ENCODE measurements around the gene FAM83C.

FAM83C gene

DNA sequence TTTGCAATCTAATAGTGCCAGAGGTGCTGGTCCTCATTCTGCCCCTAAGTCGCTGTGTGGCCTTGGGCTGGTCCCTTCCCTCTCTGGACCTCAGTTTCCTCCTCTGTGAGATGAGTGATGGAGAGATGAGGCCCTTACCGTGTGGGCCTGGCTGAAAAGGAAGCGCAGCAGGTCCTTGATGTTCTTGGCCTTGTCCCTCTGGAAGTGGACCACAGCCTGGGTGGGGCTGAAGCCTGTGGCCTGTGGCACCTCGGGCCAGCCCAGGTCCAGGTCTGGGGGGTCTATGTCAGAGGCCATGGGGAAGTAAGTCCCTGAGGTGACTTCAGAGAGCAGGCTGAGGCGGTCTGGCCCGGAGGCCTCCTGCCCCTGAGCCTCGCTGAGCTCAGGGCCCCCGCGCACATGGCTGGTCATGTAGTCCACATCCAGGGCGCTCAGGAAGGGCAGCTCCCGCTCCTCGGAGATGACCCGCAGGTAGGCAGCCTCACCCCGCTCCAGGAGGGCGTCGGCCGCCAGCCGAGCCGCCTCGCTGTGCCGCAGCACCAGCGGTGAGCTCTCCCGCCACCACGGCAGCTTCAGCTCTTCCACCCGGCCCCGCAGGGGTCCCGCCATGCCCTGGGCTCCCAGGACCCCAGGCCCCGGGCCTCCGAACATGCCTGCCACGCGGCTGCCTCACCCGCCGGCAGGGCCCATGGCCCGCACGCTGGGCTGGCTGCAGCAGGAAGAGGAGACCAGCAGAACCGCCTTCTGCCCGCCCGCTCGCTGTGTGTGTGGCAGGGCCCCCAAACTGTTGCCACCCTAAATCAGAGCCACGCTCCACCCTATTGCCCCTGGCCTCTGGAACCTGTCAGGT, at the start of gene FAM83C:
Gene FAM83C, minus strand, starts transcription at position 772 of the 850 bp plus-strand sequence. Its CDS starts 121 bp downstream, at position 651.
- DNase-seq, result no peak

DNA sequence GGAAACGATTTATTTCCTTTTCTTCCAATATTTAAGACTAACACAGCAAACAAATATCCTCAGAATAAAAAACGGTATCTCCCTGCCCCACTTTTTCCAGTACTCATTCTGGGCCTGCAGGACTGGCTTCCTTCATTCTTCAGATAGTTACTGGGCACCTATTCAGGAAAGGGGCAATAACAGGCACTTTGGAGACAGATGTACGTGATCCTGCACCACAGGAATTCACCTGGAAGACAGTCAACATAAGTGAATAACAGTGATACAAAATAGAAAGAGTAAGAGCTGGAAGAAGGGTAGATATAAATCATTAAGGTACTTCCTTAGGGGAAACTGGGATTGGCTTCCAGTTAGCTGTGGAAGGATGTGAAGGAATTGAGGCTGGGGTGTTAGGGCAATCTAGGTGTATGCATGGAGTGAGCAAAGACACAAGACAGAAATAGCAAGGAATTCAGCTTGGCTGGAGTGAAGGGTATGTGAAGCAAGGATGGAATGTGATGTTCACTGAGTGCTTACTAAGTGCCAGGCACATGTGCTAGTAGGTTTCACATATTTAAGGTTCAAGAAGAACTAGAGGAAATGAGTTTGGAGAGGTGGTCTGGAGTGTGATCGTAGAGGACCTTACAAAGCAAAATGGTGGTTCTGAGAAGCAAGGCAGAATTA, 49.3 kb upstream of the FAM83C start:
- no peak for DNase-seq

DNA sequence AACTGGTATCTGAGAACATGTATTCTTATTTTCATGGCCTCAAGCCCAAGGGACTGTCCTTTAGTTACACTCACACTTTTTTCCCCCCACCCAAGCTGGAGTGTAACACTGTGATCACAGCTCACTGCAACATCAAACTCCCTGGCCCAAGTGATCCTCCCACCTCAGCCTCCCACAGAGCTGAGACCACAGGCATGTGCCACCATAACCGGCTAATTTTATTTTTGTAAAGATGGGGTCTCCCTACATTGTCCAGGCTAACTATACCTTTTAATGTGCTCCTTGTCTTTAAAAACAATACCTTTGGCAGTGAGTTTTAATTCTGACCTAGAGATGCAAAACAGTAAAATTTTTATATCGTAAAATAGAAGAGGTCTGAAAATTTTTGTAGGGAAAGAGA, 48.2 kb upstream of the FAM83C start:
- no peak for DNase-seq

GRCh38 chr20:35339636-35340035, 47.4 kb upstream of the FAM83C start:
- no peak for DNase-seq

GRCh38 chr20:35339007-35339406, 46.8 kb upstream of the FAM83C start:
- DNase-seq, result no peak

GRCh38 chr20:35334311-35335101, 42.3 kb upstream of the FAM83C start:
- DNase-seq, result no peak

DNA sequence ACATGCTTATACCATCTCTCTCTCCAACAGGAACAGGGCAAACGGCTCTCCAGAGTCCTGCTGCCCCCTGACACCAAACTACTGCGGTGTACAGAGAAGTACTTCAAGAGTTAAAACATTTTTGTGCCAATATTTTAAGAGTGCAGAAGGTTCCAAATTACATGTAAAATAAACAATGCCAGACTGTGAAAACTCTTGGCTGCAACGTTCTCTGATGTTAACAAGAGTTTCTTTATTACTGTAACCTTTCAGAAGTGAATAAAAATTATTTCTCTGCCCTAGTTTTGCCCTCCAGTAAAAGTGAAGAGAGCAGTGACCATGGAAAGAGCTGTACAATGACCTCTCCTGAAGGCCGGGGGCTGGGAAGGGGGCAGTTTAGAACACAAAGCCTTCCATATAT, 41.4 kb upstream of the FAM83C start:
- no peak for DNase-seq

GRCh38 chr20:35332540-35333200, 40.4 kb upstream of the FAM83C start:
- DNase-seq, result no peak

GRCh38 chr20:35329435-35330139, 37.4 kb upstream of the FAM83C start:
- DNase-seq, result no peak

- DNase-seq, result no peak
Observed at GRCh38 chr20:35328689-35329088, 36.5 kb upstream of the FAM83C start.

- DNase-seq, result no peak
Observed at GRCh38 chr20:35328095-35328685, 36.0 kb upstream of the FAM83C start.

DNA sequence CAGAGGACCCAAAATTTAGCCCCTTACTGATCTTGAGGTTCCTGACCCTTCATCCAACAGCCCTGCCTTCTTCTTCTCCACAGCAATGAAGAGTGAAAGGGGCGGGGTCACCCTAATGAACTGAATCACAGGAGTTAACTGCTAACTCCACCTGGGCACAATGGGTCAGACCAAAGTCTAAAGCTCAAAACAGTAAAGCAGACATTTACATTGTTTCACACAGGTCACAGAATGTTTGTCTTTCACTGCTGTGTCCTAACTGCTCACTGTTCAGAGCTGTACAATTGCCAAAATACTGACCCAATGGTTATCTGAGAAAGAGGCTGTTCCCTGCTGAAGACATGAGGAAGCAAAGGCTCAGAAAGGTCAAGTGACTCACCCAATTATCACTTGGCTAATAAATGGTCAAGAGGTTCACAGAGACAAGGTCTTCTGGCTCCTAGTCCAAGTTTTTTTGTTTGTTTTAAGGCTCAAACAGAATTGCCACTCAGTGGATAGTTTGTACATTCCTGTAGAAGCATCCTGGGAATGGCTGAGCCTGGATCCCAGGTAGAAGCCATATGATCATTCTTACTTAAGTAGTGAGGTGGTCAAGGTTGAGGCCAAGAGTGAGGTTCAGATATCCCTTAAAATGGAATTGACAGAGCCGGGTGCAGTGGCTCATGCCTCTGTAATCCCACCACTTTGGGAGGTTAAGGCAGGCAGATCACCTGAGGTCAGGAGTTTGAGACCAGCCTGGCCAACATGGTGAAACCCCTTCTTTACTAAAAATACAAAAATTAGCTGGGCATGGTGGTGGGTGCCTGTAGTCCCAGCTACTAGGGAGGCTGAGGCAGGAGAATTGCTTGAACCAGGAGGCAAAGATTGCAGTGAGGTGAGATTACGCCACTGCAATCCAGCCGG, 35.1 kb upstream of the FAM83C start:
- no peak for DNase-seq

DNA sequence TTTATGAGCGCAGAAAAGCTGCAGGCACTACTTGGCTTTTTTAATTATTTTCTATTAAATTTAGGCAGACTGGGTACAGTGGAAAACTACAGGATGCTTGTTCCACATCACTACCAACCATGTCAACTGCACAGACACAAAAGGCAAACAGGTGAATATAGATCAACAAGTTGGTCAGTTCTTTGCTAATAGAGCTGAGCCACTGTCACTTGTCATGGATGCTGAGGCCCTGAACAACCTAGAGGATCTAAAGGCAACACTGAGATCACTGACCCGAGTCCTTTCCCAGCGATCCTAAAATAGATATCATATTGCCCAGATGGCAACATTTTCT, 34.5 kb upstream of the FAM83C start:
- DNase-seq, result no peak

DNA sequence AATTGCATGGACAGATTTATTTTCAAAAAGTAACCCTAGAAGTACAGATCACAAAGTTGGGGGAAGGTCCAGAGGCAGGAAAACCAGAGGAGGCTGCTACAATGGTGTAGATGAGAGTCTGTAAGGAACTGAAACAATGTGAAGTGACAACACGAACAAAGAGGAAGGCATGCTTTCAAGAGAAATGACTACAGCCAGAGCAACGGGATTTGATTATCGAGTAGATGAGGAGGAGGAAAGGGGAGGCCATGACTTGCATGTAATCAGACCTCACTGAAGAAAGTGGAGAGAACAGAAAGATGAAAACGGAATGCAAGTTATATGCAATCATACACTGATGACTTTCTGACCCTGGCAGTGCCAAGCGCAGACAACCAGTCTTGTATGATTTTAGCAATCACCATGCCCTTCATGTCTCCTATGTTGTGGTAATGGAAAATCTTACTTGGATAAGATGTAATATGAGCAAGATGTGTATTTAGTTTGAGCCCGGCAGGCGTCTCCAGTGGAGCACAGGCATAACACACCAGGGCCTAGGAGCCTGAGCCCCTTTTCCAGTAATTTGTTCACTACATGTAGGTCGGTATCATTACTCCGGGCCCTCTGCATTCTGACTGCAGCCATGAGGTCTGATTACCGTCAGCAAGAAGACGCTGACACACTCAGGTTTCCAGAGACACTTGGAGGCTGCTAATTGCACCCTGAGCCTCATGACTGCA, 34.0 kb upstream of the FAM83C start:
- DNase-seq, result no peak

DNA sequence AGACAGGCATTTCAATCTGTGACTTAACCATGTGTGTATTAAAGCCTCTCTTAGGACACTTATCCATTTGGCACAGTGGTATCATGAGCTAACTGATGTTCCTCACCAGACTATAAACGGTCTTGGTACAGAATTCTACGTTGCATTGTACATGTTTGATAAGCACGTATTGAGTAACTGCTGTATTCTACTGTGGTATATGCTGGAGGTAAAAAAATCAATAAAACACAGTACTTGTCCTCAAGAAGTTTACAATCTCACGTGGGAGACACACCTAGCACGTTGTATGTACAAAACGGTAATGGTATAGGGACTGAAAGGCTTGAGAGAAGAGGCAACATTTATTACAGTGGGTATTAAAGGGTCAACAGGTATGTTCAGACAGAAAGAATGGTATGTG, 33.2 kb upstream of the FAM83C start:
- DNase-seq, result no peak

GRCh38 chr20:35320396-35321126, 28.3 kb upstream of the FAM83C start:
- DNase-seq, result no peak

DNA sequence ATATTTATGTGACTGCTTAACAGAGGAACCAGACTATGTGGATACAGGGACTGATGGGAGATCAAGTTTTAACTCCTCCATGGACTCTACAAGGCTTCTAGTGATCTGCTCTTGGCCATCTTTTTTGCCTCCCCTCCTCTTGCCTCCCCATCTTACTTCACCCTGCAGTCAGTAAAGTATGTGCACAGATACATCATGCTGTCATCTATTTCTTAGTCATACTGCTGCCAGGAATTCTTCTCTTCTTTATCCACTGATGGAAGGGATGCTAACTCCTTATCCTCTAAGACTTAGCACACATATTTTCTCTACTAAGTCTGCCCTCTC, 27.6 kb upstream of the FAM83C start:
- no peak for DNase-seq

GRCh38 chr20:35319192-35319870, 27.1 kb upstream of the FAM83C start:
- no peak for DNase-seq

GRCh38 chr20:35318502-35319157, 26.4 kb upstream of the FAM83C start:
- no peak for DNase-seq

Data from NCI-H2171 (cell line).